PC-9 (cell line): Measurements from ENCODE around the gene HOXB3.

Source experiments
- CTCF ChIP-seq: fragments of 200-600 bp; sonication (generic); conservative IDR thresholded peaks from 2 replicates; pipeline ENCODE4 v1.6.1; 2017; ENCODE audit warnings: mixed run types, antibody characterized with exemption, mild to moderate bottlenecking, moderate library complexity
- EZH2 ChIP-seq: fragments of 200-600 bp; sonication (generic); IDR thresholded peaks from 2 replicates; pipeline ENCODE4 v1.8.0; 2017; ENCODE audit warnings: antibody characterized with exemption, low read depth

- TF ChIP-seq CTCF (no peak), EZH2 (no peak)
Measured at GRCh38 chr17:48599354-48599753, 9.3 kb upstream of the HOXB3 start.
